GM21619 (cell line): ENCODE measurements around the gene NPR1.
"Not testable (repeated sequence)": the region's sequence is repeated elsewhere in the genome, so short reads cannot be mapped to it uniquely, and the experiment has no call there.

Experiments used
- ATAC-seq: cut with Tn5 transposase; IDR thresholded peaks from one replicate; pipeline ENCODE4 v1.9.1; 2021; ENCODE audit not compliant: unreplicated experiment

Gene NPR1

GRCh38 chr1:153649137-153649862 is 29.2 kb upstream of the NPR1 start:
- no peak for ATAC-seq

DNA sequence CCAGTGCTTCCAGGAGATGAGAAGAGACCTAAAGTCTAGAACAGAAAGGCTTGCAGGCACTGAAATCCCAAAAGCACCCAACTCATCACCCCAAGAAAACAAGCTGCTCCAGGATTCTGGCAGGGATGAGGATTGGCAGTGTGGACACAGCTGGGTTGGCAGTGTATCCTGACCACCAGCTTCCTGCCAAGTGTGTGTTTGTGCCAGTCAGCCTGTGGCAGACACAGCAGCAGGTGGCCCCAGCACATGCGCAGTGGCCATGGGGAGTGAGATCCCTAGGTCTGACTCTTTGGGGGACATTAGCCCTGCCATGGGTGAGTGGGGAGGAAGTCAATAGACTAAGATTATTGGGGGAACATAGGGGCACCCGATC is 28.6 kb upstream of the NPR1 start:
- ATAC-seq, result no peak

- ATAC-seq, result no peak
Observed at GRCh38 chr1:153651771-153652170, 26.7 kb upstream of the NPR1 start.

DNA sequence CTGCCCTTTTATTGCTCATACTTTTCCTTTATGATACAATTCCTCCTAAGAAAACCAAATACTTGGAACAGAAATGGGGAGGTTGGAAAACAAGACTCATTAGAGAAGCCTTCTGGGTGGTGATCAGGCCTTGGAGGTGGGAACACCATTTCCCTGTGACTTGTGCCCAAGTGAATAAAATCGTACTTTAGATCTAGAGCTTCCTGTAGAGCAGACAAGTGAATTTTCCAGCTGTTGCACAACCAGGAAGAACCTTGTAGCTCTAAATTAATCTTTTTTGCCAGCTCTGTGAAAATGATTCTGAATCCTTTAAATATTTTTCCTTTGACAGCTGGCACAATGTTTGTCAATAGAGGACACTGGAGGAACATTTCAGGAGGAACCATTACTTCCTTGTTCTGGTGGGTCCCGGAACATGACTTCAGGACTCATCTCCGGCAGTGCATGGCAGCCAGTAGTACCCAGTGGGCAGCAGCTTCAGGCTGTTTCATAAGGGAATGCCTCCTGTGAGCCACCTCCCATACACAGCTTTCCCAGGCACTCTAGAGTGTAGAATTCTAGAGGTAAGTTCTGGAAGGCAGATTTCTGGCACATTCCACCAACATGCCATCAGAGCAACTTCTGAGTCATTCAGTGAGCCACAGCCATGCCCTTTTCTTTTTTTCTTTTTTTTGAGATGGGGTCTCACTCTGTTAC is 25.5 kb upstream of the NPR1 start:
- no peak for ATAC-seq

GRCh38 chr1:153655333-153655732 is 23.2 kb upstream of the NPR1 start:
- ATAC-seq, result no peak

DNA sequence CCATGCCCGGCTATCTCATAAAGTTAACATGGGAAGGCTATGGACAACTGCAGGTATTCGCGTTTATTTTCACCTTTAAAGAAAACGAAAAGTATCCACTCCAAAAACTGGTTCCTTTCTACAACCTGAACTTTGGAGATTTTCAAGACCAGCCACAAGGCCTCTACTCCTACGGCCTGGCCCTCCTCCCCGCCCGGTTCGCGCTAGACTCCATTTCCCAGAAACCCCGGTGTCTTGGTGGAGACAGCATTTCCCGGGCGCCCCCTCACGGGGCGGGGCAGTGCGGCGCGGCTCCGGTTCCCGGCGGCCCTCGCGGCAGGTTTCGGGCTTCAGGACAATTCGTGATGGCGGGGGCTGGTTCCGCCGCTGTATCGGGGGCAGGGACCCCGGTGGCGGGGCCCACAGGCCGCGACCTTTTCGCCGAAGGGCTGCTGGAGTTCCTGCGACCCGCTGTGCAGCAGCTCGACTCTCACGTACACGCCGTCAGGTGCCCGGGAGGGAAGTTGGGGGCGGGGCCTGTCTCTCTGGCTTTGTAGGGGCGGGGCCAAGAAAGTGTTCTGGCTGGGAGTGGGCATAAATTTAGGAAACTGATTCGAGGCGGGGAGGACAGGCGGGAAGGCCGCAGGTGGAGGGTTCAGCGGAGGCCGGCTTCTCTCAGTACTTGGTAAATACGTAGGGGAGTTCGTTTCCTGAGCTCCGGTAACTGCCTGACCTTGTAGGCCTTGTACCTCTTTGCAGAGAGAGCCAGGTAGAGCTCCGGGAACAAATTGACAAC is 19.9 kb upstream of the NPR1 start, which contains the start of gene SNAPIN:
SNAPIN (plus strand) TSS at position 304 of the 775 bp plus-strand sequence; CDS start at position 345, 41 bp downstream.
- ATAC-seq, result peak; percentile 87

DNA sequence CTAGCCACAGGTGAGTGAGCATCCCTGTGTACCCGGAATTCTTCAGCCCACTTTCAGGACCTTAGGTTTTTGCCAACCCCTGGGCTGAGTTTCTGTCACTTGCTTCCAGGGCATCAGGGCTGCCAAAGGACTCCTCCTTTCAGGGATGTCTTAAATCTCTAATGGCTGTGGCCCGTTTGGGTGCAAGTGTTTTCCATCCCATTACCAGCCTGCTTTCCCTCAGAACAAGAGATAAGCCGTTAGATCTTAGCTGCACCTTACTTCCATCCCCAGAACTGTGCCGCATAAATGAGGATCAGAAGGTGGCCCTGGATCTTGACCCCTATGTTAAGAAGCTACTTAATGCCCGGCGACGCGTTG is 19.3 kb upstream of the NPR1 start:
- ATAC-seq, result no peak

GRCh38 chr1:153659656-153660055 is 18.8 kb upstream of the NPR1 start:
- ATAC-seq, result no peak

- no peak for ATAC-seq
Observed at GRCh38 chr1:153661111-153661708, 17.3 kb upstream of the NPR1 start.

DNA sequence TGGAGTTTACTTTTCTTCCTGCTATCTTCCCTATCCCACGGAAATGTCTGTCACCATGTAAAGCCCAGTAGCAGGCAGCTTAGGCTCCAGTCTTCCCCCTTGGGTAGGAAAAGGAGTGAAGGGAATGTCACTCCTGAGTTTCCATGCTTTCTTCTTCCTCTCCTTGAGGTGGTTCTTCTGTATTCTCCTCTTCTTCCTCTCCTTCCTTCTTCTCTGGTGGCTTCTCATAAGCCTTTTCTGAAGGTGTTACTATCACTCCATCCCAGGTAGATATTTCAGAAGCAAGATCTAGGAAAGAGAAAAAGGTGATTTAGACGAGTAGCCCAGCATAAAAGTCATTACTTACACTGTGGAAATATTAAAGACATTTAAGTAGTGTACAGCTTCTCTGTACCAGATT is 16.2 kb upstream of the NPR1 start:
- no peak for ATAC-seq

DNA sequence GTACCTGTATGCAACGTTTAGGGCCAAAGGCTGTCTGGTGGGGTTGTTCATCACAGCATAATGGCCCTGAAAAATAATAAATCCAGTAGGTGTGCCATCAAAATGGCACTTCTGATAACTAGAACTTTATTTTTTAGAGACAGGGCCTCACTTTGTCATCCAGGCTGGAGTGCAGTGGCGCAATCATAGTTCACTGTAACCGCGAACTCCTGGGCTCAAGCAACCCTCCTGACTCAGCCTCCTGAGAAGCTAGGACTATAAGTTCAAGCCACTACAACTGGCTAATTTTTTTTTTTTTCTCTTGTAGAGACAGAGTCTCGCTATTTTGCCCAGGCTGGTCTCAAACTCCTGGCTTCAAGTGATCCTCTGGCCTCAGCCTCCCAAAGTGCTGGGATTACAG is 15.3 kb upstream of the NPR1 start:
- no peak for ATAC-seq

- no peak for ATAC-seq
Observed at GRCh38 chr1:153667439-153667838, 11.0 kb upstream of the NPR1 start.

DNA sequence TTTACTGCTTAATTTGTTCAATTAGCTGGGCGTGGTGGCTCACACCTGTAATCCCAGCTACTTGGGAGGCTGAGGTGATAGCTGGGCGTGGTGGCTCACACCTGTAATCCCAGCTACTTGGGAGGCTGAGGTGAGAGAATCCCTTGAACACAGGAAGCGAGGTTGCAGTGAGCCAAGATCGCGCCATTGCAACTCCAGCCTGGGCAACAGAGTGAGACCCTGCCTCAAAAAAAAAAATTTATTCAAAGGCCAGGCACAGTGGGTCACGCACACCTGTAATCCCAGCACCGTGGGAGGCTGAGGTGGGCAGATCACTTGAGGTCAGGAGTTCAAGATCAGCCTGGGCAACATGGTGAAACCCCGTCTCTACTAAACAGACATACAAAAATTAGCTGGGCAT is 9.8 kb upstream of the NPR1 start:
- ATAC-seq, result not testable (repeated sequence)

- no peak for ATAC-seq
Observed at GRCh38 chr1:153669606-153670005, 8.9 kb upstream of the NPR1 start.

- no peak for ATAC-seq
Observed at GRCh38 chr1:153670257-153670858, 8.1 kb upstream of the NPR1 start.

DNA sequence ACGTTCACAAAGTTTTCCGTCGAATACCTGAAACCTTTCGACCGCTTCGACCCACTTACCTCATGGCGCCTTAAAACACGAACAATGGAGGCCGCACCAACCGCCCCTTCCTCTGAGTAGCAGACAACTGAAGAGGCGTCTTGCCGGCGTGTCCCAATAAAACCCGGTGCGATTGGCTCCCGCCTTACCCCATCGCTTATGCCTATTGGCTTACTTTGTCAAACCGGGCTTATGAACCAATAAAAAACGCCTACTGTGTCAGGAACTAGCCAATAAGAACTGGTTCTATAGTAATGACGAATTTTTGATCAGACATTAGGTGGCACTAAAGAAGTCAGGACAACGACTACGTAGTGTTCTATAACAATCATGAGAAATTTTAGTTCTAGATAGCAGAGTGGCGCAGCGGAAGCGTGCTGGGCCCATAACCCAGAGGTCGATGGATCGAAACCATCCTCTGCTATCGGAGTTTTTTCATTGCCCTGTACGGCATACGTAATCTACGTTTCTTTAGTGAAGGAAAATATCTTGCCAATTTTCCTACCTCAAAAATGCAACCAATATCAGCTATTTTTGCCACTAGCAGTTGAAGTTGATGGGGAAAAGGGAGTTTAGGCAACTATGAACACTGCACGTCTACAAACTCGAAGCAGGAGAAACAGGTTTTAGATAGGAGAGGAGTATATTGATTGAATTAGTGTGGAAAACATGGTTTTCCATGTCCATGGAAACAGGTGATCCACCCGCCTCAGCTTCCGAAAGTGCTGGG is 7.4 kb upstream of the NPR1 start, which contains the start of gene ILF2:
ILF2 (minus strand) TSS at position 135 of the 769 bp plus-strand sequence; CDS start at position 64, 71 bp downstream.
- peak; percentile 94 for ATAC-seq

DNA sequence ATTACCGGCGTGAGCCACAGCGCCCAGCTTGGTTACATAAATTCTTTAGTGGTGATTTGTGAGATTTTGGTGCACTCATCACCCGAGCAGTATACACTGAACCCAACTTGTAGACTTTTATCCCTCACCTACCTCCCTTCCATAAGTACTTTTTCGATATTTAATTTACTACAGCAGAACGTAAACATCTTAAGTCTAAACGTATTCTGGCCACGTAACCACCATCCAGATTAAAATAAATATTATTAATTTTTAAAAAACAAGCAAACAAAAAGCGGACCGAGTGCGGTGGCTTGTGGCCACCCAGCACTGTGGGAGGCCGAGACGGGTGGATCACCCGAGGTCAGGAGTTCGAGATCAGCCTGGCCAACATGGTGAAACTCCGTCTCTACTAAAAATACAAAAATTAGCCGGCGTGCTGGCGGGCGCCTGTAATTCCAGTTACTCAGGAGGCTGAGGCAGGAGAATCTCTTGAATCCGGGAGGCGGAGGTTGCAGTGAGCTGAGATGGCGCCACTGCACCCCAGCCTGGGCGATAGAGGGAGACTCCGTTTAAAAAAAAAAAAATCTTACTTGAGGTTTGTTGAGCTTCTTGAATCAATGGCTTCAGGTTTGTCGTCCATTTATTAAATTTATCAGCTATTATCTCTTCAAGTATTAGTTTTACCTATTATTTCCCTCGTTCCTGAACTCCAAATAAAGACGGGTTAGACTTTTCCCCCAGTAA is 6.7 kb upstream of the NPR1 start:
- peak; percentile 11 for ATAC-seq

- ATAC-seq, result no peak
Observed at GRCh38 chr1:153673511-153673910, 5.0 kb upstream of the NPR1 start.

GRCh38 chr1:153677718-153678518 is 570 bp upstream of the NPR1 start:
- ATAC-seq, result no peak
